Brain pericyte (primary cell): ENCODE data around the gene SIRPA.

Experiments
- DNase-seq: peaks from one replicate; pipeline ENCODE4 v3.0.0-alpha.2; 2012; ENCODE audit warnings: low read depth, low spot score

SIRPA gene

GRCh38 chr20:1931830-1932229 lies 36.6 kb downstream of the SIRPA start:
- DNase-seq = no peak

- no peak for DNase-seq
Measured at GRCh38 chr20:1932971-1933370, 37.8 kb downstream of the SIRPA start.

GRCh38 chr20:1933465-1933870 lies 38.3 kb downstream of the SIRPA start:
- no peak for DNase-seq

- no peak for DNase-seq
Measured at GRCh38 chr20:1934156-1934555, 38.9 kb downstream of the SIRPA start.

- no peak for DNase-seq
Measured at GRCh38 chr20:1934721-1935573, 39.7 kb downstream of the SIRPA start.

- no peak for DNase-seq
Measured at GRCh38 chr20:1935696-1936366, 40.6 kb downstream of the SIRPA start.

GRCh38 chr20:1937316-1937976 lies 42.2 kb downstream of the SIRPA start:
- no peak for DNase-seq

- no peak for DNase-seq
Measured at GRCh38 chr20:1938464-1939269, 43.5 kb downstream of the SIRPA start.

GRCh38 chr20:1939270-1939595 lies 44.0 kb downstream of the SIRPA start:
- no peak for DNase-seq

GRCh38 chr20:1940581-1940980 lies 45.4 kb downstream of the SIRPA start:
- DNase-seq = no peak

GRCh38 chr20:1941226-1941625 lies 46.0 kb downstream of the SIRPA start:
- DNase-seq = no peak

- no peak for DNase-seq
Measured at GRCh38 chr20:1942061-1942460, 46.9 kb downstream of the SIRPA start.

- no peak for DNase-seq
Measured at GRCh38 chr20:1942486-1943274, 47.5 kb downstream of the SIRPA start.

GRCh38 chr20:1943275-1944002 lies 48.2 kb downstream of the SIRPA start:
- no peak for DNase-seq

GRCh38 chr20:1944345-1945091 lies 49.3 kb downstream of the SIRPA start:
- no peak for DNase-seq

GRCh38 chr20:1945134-1945618 lies 50.0 kb downstream of the SIRPA start:
- no peak for DNase-seq

- no peak for DNase-seq
Measured at GRCh38 chr20:1945660-1946059, 50.5 kb downstream of the SIRPA start.

GRCh38 chr20:1946442-1946761 lies 51.2 kb downstream of the SIRPA start:
- DNase-seq = no peak

GRCh38 chr20:1946762-1947534 lies 51.7 kb downstream of the SIRPA start:
- no peak for DNase-seq
